Measurements from ENCODE around the gene SPECC1L. TPM values are rescaled to one million over a fixed set of nuclear protein-coding genes. Genes with fewer than 3 reads are reported as not detected.
A peak's percentile ranks its signal among the peaks of the same experiment; 100 is the strongest.
"Not testable (repeated sequence)": the region's sequence is repeated elsewhere in the genome, so short reads cannot be mapped to it uniquely, and the experiment has no call there.

The SPECC1L gene
- total RNA-seq, 1 donor from 2014 or later = 39.6 TPM

DNA sequence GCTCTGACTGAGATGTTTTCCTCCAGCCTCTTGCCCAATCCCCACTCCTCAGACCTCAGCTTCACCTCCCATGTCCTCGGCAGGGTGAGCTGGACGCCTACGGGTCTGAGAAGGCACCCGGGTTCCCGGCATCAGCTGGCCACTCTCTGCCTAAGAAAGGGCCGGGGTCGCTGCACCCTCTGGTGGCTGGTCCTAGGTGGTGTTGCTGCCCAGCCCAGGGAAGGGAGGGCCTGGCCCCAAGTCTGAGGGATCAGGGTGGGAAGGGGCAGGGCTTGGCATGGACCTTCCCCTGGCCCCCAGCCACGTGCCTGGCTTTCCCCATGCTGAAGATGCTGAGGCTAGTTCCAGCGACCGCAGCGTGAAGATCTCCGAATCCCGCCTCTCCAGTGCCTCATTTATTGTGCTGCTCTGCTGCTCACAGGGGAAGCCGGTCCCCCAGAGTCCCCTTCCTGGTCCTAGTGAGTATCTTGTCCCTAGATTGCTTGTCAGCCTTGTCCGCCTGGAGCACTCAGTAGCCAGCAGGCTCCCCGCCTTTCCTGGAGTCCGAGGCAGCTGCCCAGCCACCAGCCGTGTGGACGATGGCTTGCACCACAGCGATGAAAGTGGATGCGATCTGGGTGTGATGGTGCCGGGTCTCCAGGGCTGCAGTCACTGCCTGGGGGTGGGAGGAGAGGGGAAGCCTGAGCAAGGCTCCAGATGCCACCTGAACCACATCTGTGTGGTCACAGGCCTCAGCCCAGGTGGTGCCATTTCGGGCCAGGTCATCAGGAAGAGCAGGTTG lies 22.9 kb upstream of the SPECC1L start:
- peak; percentile 92 for DNase-seq

DNA sequence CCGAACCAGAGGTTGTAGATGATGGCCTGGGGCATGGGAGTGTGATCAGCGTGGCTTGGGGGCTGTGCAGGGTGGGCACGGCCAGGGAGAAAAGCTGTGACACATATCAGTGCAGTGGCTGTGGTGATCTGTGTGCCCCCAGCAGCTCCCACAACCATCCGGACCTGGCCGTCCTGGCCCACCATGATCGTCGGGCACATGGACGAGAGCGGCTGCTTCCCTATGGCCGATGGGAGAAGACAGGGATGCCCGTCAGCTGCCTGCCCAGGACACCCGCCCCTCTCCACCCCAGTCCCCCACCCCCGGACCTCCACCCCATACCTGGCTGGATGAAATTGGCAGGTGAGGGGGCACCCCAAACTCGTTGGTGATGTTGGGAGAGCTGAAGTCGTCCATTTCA lies 22.0 kb upstream of the SPECC1L start:
- not testable (repeated sequence) for DNase-seq

DNA sequence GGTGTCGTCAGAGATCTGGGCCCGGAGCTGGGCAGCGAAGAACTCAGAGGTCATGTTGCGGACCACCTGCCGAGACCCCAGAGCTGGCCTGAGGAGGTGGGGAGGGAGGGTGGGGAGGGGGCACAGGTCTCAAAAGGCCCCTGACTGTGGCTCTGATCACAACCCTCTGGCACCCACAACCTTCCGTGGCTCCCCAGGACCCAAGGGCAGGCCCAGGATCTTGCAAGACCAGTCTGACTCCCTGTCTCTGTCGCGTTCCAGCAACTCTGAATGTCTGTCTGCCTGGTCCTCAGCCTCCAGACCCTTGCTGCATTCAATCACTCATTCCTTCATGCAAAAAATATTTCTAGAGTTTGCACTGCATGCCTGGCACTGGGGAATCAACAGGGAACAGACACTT lies 21.2 kb upstream of the SPECC1L start:
- DNase-seq = not testable (repeated sequence)

DNA sequence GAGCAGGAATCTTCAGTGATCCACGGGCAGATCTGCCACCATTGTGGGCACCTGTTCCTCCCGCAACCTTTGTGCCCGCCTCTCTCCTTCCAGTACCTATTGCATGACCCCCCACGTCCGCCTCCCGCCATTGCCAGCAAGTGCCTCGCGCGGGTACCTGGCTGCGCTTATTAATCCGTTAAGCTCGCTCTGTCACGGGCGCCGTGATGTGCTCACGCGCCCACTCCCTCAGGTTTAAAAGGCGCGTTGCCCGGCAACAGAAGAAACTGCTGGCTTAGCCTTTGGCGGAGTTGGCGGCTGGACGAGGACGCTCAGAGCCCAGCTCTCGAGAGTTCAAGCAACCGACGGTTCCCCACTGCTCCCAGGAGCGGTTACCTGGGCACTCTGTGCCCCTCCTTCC lies 19.3 kb upstream of the SPECC1L start:
- not testable (repeated sequence) for DNase-seq

DNA sequence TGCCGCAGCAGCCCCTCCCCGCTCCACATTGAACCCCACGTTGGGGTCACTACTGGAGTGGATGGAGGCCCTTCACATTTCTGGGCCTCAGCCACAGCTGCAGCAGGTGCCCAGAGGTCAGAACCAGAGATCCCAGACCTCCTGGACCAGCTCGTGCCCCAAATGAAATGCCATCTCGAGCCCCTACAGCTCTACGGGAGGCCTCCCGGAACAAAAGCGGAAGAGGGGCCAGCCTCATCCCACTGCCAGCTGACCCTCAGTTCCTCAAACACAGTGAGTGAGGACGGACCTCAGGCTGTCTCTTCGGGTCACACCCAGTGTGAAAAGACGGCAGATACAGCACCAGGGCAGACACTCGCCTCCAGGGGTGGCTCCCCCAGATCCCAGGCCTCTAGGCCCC lies 17.5 kb upstream of the SPECC1L start:
- not testable (repeated sequence) for DNase-seq

DNA sequence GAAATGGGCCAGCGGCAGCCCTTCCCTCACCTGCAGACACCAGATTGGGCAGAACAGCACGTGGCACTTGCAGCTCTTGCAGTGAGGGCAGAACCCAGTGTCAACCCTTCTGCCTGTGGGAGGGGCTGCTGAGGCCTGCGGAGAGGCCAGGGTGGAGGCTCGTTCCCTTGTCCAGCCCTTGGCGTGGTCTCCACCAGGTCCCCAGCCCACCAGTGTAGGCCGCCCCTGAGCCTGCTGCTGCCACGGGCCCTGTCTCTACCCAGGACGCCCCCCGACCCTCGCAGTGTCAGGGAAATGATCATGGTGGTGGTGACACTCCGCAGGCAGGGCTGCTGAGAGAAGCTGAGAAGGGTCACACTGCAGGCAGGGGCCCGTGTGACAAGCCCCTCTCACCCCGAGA lies 14.5 kb upstream of the SPECC1L start:
- not testable (repeated sequence) for DNase-seq

DNA sequence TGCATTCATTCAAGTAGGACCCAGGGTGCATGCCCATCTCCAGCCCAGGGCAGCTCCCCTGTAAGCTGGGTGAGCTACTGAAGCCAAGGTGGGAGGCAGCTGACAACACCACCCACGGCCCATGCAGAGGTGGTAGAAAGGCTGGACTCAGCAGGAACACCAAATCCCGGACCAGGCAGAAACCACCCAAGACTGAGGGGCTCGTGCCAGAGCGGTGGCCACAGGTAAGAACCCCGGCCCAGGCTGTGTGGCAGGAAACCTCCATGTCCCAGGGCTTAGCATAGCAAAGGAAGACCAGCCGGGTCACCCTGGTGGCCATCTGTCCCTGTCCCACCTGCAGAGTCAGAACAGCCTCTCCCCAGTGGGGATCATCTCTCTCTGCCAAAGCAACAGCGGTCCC lies 13.9 kb upstream of the SPECC1L start:
- DNase-seq = not testable (repeated sequence)

DNA sequence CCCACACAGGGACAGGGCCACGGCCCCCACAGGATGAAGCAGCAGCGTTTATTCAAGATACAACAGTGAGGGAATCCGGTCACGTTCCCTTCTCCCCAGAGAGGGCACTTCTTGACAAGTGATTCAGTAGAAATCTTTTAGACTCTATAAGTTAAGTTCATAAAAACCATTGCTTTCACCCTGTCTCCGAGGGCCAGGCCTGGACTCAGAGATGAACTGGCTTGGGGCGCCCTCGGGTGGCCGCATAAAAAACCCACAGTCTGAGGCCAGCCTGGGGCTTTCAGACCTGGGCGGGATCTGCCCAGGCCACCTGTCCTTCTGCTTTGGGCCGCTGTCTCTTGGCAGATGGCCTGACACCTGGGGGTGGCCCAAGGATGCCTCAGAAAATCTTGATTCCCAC lies 11.2 kb upstream of the SPECC1L start:
- DNase-seq = peak; percentile 87

DNA sequence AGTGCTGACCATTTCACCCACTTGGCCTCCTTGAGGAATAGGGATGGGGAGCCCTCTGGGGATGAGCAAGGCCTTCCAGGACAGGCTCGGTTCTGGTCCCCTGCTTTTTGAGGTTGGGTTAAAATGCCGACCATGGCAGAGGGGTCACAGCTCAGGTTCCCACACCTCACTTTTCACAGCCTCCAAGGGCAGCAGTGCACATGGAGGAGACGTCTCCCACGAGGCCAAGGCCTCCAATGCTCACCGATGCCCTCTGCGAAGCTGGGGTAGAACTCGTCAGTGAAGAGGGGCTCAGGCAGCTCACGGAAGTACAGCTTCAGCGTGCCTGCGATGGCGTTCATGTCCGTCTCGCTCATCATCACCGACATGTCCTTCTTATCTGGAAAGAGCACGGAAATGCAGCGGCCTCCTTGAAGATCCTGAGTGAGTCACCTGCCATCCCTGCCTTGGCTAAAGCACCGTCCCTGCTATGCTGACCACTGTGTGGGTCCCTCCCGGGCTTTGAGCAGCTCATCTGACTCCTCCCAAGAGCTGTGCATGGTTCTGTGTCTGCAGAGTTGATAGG lies 8.4 kb upstream of the SPECC1L start:
- not testable (repeated sequence) for DNase-seq

DNA sequence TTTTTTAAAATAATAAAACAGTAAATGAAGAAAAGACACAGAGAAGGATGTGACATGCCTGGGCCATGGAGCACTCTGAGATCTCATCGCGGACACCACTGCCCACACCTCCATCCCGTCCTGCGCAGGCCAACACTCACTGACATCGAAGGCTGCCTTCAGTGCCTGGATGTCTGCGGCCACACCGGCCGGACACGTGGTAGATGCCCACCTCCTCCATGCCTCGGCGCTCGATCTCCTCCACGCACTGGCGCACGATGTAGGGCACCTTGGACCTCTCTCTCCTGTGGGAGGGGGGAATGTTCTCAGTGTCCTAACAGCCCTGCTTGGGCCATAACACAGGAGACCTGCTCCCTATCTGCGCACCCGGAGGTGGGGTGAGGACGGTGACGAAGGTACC lies 7.2 kb upstream of the SPECC1L start:
- DNase-seq = not testable (repeated sequence)

DNA sequence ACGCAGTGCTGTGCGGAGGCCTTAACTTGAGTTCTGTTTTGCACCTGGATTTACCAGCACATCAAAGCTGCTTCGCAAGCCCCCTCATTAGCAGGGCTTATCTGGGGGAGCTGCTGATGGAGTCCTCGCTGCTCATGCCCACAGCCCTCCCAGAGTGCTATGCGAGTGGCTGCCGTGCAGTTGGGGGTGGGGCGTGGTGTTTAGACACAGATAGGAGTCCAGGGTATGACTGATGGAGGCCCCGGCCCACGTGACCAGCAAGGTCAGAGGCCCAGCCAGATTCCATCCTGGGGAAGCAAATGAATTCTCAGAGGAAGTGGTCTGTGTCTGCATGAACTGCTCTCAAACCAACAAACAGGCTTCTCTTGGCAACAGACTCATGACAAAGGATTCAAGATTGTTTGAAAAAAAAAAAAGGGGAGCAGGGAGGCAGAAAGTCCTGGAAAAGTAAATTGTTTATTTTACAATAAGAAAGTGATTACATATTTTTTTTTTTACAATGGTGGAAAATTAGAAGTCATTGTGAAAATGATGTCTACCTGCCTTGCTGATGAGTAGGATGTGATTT lies 6.2 kb upstream of the SPECC1L start:
- not testable (repeated sequence) for DNase-seq

DNA sequence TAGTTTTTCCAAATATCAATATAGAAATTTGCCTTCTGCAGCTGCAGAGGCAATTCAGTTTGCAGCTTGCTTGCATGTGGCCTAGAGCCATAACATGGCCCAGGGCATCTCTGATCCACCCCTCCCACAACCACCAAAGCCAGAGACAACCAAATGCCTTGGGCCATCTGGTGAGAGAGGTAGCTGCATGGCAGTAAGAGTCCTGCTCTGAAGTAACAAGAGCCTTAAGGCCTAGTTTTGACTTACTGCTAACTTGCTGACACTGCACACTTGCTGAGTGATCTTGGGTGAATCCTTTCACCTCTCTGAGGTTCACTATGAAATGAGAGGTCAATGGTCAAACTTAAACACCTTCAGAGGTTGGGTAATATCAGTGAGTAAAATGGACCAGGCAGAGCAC lies 4.9 kb upstream of the SPECC1L start:
- no peak for DNase-seq

DNA sequence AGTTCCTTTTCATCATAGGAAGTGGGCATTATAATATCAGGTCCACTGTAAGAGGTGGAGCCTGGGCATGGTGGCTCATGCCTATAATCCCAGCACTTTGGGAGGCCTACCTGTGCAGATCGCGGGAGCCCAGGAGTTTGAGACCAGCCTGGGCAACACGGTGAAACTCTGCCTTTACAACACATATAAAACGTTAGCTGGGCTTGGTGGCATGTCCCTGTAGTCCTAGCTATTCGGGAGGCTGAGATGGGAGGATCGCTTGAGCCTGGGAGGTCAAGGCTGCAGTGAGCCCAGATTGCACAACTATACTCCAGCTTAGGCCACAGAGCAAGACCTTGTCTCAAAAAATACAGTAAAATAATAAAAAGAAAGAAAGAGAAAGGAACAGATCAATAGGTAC lies 4.1 kb upstream of the SPECC1L start:
- DNase-seq = not testable (repeated sequence)

DNA sequence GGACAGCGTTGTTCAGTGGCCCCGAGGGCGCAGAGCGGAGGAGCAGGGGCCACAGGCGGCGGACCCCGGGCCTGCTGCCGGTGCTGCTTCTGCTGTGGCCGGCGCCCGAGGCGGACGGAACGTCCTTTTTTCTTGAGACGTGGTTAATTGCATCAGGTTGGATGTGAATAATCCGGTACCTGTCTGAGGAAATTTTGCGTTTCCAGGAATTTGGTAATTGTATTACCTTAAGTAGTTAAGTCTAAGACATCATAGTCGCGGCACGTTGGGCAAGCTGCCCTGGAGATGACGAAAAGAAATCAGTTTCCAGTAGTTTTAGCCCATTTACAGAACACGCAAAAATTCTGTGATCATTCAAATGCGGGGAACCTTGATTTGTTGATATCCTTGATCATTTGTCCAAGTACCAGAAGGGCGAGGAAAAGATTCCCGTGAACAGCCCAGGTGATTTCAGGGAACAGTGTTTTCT lies 789 bp downstream of the SPECC1L start:
- DNase-seq = peak; percentile 41

DNA sequence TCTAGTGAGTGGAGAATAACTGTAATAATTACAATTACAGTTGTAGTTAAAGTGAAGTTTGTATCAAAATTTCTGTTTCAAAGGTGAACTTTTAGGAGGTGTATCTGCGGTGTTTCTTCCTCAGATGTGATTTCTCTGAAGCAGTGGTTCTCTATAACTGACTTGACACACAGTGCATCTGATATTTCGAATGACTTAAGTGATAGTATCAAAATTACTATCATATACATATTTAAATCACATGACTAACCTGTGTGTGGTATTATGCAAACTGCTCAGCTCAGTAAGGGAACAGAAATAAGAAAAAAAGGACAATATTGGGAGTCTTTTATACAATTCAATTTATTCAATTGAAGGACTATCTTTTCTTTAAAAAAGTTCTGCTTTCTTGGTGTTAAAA lies 2.4 kb downstream of the SPECC1L start:
- DNase-seq = not testable (repeated sequence)

DNA sequence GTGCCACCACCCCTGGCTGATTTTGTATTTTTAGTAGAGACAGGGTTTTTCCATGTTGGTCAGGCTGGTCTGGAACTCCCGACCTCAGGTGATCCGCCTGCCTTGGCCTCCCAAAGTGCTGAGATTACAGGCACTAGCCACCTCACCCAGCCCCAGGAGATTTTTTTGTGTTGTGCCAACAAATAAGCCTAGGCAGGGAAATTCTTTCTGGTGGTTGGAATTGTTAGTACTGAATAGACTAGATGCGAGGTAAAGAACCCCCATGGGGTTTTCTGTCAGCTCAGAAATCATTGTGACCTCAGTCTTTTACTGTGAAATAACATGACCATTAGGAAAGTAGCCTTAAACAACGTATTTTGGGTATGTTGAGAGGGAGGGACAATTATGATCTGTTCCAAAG lies 3.3 kb downstream of the SPECC1L start:
- not testable (repeated sequence) for DNase-seq

DNA sequence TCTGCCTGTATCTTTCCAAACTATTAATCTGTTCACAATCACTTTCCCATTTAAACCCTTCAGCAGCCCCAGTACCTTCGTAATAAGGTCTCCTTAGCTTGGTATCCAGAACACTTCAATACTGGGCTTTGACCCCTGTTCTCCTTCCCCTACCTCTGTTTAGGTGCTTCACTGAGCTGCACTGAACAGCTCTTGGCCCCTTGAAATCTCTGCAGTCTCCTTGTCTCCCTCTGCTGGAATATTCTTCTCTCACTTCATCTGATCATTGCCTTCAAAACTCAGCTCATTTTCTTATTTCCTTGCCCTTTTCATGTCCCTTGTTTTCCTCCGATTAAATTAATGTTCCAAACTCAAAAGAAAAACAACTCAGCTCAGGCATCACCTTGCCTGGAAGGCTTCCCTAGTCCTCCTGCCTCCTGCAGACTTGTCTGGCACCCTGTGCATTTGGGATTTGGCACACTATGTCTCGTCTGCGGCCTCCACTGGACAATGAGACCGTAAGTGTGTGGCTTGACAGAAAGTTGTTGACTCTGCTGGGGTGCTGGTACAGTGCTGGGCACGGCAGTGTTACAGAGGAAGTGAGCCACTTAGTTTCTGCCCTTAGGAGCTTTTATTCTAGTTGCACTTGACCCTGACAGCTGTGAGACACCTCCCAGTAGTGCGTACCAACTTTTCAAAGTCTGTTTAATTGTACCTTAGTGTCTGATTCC lies 4.2 kb downstream of the SPECC1L start:
- DNase-seq = not testable (repeated sequence)

DNA sequence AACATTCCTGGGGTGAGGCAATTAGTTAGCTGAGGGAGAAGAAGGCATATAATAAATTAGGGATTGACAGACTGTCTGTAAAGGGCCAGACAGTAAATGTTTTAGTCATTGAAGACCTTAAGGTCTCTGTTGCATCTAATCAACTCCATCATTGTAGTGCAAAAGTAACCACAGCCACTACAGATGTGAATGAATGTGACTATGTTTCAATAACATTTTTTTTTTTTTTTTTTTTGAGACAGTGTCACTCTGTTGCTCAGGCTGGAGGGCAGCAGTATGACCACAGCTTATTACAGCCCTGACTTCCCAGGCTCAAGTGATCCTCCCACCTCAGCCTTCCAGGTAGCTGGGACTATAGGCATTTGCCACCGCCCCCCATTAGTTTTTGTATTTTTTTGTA lies 9.7 kb downstream of the SPECC1L start:
- not testable (repeated sequence) for DNase-seq

DNA sequence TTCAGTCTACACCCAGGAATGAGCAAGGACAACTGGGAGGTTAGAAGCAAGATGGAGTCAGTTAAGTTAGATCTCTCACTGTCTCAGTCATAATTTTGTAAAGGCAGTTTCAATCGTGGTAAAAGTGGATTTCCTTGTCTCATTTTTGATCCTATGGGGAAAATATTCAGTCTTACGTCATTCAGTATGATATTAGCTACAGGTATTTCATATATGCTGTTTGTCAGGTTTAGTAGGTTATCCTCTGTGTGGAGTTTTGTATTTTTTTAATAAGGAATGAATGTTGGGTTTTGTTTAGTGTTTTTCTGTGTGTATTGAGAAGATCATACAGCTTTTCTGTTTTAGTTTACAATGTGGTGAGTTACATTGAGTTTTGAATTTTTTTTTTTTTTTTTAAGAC lies 11.8 kb downstream of the SPECC1L start:
- no peak for DNase-seq

DNA sequence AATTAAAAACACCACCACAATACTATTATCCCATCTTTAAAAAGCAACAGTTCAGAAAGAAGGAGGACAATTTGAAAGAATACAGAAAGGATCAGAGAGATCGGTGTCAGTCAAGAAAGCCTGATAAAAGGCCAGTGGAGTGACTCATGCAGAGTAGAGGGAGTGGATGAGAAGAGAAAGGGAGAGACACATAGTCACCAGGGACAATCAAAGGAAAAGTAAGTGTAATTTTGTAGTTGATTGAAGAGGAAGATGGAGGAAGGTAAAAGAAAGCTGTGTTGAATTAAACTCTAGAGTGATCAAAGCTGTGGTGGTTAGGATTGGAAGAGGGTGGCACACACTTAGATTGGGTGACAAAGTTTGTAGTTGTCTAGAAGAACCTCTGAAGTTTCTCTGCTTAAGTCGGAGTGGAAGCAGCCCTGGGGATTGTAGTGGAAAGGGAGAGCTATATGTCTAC lies 14.1 kb downstream of the SPECC1L start:
- DNase-seq = no peak

DNA sequence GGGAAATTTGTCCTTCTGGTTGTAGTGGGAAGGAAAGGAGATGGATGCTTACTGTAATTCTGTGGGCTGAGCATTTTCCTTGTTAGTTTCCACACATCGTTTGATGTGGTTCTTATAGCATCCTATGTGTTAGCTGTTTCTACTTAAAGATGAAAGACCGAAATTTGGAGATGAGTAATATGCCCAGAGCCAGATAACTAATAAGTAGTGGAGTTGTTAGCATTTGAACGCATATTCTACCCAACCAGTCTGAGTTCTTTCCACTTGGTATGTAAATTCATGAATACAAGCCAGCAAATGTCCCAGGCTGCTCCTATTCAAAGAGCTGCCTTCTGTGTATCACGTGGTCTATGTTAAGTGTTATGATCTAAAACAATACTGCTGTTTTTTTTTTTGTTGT lies 14.6 kb downstream of the SPECC1L start:
- DNase-seq = no peak

DNA sequence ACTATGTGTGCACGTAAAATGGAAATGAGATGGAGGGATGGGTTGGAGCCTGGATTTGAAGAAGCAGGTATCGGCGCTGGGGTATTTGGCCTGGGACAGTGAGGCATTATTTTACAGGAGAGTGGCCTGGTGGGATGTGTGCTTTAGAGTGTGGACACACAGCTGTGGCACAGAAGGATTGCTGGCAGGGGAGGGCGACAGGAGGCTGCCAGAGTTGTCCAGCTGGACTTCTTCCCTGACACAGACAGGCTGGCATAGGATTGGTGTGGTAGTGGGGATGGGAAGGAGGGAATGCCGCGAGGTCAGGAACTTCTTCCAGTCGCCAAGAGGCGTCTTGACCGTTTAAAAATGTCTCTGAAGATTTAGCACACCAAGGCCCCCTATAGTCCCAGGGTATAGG lies 16.6 kb downstream of the SPECC1L start:
- DNase-seq = not testable (repeated sequence)

DNA sequence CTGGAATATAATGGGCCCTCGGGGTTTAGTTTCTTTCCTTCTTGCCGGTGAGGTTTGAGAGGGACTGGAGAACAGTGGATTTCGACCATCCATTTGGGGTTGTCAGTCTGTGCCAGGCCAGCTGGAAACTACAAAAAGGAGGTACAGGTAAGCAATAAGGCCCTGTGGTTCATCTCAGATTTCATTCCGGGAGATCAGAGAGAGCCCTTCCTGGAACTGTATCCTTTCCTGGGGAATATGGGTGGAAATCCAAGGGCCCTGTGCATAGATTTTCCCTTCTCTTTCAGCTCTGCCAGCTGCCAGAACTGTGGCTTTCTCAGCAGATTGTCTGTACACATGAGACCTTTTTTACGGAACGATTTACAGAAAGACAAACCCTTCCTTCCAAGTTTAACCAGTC lies 17.2 kb downstream of the SPECC1L start:
- peak; percentile 38 for DNase-seq
